Smooth muscle cell of the brain vasculature (primary cell): ENCODE results near the gene FOXG1.

ENCODE experiments used
- DNase-seq: peaks from one replicate; pipeline ENCODE4 v3.0.0-alpha.2; 2012; ENCODE audit warnings: low read depth, low spot score

Gene FOXG1

DNA sequence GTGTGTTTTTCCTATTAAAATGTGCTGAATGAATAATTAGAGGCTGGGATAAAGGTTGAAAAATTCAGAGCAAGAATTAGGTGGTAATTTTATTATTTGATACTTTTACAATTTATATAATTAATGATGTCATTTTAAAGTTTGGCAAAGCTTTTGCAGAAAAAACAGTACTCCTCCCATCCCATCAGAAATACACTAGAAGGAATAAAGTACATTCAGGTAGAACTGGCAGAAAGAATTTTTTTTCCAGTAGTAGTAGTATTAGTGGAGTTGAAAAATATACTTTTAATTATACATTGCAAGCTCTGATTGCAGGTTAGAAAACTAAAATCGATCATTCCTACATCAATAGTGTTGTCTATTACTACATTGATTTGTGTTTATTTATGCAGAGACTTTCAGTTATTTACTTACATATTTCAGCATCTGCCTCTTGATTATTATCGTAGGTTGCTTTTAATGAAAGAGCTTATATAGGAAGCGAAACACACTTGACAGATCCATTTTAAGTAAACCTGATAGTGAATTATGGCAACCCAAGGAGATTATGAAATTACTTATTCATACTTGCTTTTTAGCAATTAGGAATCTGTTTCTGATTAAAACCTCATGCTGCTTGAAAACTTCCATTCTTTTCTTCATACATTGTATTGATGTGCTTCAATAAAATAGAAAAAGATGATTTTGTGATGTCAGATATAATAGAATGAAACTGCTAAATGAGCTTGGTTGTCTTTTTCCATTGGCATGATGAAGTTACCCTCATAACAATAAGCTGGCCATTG is 10.1 kb downstream of the FOXG1 start:
- DNase-seq: no peak

DNA sequence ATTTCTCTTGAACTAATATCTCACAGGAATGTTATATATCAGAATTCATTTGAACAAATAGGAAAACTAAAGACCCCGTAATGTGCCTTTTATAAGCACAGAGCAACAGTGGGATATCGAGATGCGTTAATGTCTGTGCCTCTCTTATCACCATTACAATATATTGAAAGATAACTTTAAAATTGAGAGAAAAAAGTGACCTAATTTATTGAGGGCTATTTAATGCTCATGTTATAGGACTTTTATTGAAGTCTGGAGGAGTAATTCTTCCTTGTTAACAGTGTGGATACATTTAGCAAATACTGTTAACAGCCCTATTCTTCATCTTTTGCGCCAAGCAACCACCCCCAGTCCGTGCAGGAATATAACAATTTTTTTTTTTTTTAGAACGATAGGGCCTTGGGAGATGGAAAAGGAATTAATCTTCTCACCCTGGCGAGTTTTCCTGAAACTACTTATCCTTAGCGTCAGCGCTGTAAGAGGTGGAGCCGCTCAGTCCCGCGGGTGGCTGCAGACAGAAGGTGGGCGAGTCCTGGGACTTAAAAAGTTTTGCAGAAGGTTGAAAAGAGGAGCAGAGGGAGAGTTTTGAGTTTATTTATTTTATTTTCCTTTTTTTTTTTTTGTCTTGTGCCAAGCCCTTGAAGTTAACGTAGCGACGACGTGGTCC is 11.0 kb downstream of the FOXG1 start:
- no peak for DNase-seq

DNA sequence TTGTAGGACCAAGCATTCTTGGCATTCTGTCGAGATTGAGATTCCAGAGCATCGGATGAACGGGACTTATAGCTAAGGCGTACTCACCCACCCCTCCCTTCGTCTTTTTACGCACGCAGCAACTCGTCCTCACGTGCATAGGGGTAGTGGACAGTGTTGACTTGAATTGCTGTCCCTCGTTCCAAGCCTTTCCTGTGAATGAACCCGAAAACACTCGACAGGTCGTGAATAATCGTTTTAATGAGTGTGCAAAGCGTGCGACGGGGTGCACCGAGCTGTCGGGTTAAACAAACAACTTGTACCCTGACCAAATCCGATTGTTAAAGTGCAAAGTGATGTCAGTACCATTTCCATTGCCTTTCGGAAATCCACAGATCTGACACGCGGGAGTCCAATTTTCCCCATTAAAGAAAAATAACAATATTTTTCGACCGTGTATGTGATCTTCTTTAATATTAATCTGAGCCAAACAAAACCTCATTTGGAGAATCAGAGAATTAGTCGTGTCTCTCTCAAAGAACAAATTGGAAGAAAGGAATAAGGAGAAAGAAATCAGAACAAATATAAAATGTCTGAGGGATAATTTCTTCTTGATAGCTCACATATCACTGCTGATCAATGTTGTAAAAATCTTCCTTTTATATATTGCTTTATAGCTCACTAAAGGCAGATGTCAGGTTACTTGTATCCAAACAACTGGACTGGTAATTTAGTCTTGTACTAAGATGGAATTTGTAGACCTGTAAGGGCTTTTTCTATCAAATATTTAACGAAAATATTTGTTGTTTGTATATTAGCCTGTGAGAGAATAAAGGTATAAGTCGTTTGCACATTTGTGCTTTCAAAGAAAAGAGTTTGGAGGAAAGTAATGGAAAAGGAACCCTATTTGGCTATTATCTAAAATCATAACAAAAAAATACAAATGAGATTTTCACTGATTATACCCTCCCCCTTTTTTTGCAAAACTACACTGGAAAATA is 11.8 kb downstream of the FOXG1 start:
- no peak for DNase-seq

DNA sequence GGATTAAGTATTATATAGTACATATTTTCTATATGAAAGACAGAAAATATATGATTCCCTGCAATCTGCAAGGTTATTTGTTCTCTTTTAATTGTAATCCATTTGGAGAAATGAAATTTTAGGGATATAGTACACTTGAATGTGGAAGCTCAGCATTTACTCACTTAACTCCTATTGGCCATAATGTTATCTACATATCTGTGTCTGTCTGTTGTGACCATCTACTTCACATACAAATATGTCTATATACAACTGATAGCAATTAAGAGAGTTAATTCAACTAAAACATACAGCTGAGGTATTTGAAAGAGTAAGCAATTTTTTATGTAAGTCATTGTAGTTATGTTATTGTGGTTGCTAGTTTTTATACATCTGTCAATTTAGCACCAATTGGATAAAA is 12.9 kb downstream of the FOXG1 start:
- DNase-seq: no peak

DNA sequence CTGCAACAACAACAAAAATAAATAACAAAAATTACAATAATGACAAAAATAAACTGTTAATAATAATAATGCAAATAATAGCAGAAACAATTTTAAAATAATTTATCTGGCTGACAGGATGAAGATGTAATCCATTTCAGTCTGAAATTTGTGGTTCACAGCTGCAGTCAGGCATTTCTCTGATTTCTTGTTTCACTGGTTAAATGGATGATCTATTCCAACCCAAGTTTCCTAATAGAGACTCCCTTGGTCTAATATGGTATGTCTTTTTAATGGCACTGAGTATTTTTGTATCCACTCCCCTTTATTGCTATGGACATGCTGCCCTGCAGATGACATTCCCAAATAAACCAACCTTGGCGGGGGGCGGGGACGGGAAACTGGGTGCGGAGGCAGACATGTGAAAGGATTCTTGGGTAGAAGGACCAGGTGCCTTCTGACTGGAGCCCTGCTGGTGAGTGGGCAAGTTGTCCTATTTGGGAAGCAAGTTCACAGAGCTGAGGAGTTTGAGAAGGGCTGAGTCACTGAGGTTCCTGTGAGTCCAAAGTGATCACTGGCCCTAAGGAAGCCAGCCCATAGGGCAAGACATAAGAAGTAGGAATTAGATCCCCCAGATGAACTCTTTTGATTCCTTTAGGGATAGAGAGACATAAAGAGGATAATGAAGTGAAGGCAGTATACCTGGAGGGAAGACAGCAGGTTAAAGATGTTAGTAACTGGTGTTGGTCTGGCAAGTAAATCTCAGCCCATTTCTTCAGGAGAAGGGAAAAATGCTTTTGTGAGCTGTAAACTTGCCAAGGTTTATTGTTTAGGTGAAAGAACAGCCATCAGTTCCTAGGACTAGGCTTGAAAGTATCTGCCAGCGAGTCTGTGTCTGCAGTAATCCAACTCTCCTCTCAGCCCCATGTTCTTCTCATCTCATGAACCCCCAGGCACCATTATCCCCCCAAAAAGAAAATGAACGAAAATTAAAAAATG is 14.5 kb downstream of the FOXG1 start:
- no peak for DNase-seq

DNA sequence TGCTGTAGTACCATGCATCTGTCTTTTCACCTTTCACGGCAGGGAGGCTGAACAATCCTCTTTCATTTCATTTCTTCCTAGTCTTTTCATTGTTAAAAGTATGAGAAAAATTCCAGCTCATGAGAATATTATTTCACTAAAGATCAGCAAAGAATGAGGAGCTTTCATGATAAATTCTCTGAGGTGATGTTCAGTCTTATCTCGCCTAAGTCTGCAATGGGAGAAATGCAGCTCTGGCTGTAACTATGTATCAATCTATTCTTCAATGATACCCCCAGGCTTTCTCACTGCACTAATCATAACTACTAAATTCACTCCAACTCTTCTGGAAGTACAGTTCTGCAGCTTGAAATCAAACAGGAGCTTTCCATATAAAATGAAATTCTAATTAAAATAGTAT is 15.7 kb downstream of the FOXG1 start:
- no peak for DNase-seq

DNA sequence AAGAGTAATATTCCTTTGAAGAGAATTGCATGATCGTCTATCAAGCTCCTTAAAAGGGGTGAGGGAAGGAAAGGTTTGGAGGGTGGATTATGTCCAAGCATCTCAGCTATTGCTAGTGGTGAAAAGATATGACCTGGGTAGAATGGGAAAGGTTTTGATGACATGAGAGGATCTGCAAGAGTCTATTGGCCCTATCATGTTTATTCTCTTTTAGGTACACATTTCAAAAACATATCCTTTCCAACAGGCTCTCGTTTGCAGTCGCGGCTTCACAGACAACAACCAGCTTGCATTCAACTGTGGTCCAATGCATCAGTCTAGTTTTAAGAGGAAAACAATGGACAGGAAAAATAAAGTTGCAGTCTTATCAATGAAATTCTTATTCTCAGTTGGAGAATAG is 17.1 kb downstream of the FOXG1 start:
- DNase-seq: no peak

DNA sequence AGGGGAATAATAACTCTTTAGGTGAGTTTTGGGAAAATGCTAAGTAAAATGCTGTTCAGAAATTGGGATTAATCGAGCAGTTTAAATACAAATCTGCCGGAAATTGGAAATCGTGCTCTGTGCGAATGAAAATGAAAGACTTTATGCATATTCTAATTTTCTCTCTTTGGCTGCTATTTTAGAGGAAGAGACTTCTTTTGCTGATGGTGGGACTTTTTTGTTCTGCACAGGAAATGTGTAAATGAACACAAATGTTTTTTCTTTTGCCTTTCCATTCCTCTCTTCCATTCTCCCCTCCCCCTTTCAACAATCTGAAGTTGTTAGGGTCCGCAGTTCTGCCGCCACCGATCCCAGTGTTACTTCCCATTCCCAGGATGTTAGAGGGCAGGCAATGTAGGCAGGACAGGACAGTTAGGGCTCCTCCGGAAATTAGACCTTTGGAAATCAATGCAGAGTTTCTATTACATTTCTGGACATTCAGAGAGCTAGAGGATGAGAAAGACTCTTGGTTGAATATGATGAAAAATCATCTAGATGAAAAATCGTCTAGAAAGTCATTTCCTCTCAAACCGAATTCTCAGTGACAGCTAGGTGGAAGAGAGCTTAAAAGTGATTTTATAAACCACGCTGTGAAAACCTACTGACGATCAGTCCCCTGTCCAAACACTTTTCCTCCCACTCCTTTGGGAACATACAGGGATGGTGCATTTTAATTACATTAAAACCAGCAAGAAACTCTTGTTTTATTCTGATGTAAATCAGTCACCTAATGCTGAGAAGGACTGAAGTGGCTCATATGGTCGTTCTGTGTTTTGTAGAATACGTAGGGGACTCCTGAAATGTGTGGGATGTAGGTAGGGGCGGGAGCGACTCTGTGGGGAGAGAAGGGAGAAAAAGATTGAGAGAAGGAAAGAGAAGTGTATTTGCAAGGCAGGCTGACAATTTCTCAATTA is 17.8 kb downstream of the FOXG1 start:
- no peak for DNase-seq

DNA sequence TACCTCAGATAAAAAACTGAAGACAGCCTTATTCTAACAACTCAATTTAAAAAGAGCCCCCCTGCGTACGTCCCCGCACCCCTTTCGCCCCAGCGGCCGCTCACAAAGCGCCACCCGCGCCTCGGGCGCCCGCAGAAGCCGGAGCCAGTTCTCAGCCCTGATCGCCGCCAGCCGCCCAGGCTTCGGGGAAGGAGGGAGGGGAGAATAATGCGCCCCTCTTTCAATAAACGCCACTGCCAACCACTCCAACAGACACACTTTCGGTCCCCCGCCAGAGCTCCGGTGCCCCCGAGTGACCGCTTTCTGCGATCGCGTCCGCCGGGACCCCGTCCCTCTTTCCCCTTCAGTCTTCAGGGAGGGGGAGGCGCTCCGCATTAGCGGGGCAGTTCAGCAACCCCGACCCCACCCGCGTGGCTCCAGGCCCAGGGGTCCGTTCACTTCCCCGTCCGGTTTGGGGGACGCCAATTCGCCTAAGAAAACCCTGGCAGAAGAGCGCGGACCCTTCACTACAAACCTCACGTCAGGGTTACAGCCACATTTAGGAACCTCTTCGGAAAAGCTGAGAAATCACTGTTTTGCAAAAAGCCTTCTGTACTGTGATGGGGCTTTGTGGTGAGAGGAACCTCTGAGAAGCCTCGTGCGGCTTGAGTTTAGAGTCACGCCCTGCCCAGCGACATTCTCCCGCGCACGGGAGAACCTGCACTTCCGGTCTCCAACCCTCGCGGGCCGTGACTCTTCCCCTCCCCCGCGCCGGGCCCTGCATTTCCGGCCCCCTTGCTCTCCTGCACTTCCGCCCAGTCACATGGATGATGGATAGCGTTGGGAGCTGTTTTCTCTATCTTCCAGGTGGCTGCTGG is 18.7 kb downstream of the FOXG1 start:
- no peak for DNase-seq

DNA sequence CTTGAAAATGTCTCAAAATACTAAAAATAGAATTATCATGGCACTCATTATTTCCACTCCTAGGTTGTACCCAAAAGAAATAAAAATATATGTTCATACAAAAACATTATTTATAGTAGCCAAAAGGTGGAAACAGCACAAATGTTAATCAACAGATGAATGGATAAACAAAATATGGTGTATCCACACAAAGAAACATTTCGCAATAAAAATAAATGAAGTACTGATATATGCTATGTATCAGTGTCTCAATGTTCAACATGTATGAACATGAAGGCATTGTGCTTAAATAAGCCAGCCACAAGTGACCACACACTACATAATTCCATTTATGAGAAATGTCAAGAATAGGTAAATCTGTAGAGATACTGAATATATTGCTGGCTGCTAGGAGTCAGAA is 40.9 kb downstream of the FOXG1 start:
- DNase-seq: no peak

DNA sequence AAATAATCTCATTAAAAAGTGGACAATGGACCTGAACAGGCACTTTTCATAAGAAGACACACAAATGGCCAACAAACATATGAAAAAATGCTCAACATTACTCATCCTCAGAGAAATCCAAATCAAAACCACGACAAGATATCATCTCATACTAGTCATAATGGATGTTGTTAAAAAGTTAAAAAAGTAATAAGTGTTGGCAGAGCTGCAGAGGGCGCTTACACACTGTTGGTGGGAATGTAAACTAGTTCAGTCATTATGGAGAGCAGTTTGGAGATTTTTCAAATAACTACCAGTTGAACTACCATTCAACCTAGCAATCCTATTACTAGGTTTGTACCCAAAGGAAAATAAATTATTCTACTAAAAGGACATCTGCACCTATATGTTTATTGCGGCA is 47.2 kb downstream of the FOXG1 start:
- DNase-seq: no peak
